Measurements from ENCODE around the gene EML6.

GRCh38 chr2:55001716-55002115 is 278.3 kb downstream of the EML6 start:
- TF ChIP-seq EZH2 (IDR thresholded peaks at IDR 0.05; ENCODE audit: borderline replicate concordance, control insufficient read depth, low read depth, low read length) (no peak), HDAC2 (IDR thresholded peaks at IDR 0.05) (no peak), USF2 (IDR thresholded peaks at IDR 0.05; ENCODE audit: borderline replicate concordance, low read depth, low read length) (no peak), YBX1 (IDR thresholded peaks at IDR 0.05) (no peak), MAX (IDR thresholded peaks at IDR 0.05; ENCODE audit: low read depth, low read length) (no peak), SREBF2 (IDR thresholded peaks at IDR 0.05; ENCODE audit: low read length) (no peak), POLR2AphosphoS5 (IDR thresholded peaks at IDR 0.05; ENCODE audit: low read length) (no peak), MTA3 (IDR thresholded peaks at IDR 0.05; ENCODE audit: borderline replicate concordance, low read length) (no peak), MYC (IDR thresholded peaks at IDR 0.05; ENCODE audit: insufficient read depth, insufficient read length, insufficient replicate concordance, low read length, severe bottlenecking) (no peak), POLR2A (IDR thresholded peaks at IDR 0.05; ENCODE audit: low read depth, low read length) (no peak), CHD2 (IDR thresholded peaks at IDR 0.05; ENCODE audit: borderline replicate concordance, low read depth, low read length) (no peak)
- TF ChIP-seq, protein P1, sequence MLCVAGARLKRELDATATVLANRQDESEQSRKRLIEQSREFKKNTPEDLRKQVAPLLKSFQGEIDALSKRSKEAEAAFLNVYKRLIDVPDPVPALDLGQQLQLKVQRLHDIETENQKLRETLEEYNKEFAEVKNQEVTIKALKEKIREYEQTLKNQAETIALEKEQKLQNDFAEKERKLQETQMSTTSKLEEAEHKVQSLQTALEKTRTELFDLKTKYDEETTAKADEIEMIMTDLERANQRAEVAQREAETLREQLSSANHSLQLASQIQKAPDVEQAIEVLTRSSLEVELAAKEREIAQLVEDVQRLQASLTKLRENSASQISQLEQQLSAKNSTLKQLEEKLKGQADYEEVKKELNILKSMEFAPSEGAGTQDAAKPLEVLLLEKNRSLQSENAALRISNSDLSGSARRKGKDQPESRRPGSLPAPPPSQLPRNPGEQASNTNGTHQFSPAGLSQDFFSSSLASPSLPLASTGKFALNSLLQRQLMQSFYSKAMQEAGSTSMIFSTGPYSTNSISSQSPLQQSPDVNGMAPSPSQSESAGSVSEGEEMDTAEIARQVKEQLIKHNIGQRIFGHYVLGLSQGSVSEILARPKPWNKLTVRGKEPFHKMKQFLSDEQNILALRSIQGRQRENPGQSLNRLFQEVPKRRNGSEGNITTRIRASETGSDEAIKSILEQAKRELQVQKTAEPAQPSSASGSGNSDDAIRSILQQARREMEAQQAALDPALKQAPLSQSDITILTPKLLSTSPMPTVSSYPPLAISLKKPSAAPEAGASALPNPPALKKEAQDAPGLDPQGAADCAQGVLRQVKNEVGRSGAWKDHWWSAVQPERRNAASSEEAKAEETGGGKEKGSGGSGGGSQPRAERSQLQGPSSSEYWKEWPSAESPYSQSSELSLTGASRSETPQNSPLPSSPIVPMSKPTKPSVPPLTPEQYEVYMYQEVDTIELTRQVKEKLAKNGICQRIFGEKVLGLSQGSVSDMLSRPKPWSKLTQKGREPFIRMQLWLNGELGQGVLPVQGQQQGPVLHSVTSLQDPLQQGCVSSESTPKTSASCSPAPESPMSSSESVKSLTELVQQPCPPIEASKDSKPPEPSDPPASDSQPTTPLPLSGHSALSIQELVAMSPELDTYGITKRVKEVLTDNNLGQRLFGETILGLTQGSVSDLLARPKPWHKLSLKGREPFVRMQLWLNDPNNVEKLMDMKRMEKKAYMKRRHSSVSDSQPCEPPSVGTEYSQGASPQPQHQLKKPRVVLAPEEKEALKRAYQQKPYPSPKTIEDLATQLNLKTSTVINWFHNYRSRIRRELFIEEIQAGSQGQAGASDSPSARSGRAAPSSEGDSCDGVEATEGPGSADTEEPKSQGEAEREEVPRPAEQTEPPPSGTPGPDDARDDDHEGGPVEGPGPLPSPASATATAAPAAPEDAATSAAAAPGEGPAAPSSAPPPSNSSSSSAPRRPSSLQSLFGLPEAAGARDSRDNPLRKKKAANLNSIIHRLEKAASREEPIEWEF (IDR thresholded peaks at IDR 0.05; ENCODE audit: insufficient replicate concordance, low read depth, low read length), result no peak
- TF ChIP-seq, protein P2, sequence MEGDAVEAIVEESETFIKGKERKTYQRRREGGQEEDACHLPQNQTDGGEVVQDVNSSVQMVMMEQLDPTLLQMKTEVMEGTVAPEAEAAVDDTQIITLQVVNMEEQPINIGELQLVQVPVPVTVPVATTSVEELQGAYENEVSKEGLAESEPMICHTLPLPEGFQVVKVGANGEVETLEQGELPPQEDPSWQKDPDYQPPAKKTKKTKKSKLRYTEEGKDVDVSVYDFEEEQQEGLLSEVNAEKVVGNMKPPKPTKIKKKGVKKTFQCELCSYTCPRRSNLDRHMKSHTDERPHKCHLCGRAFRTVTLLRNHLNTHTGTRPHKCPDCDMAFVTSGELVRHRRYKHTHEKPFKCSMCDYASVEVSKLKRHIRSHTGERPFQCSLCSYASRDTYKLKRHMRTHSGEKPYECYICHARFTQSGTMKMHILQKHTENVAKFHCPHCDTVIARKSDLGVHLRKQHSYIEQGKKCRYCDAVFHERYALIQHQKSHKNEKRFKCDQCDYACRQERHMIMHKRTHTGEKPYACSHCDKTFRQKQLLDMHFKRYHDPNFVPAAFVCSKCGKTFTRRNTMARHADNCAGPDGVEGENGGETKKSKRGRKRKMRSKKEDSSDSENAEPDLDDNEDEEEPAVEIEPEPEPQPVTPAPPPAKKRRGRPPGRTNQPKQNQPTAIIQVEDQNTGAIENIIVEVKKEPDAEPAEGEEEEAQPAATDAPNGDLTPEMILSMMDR (IDR thresholded peaks at IDR 0.05 in 2 of 3, conservative IDR thresholded peaks at IDR 0.05 in 1 of 3; ENCODE audit: control insufficient read depth in 2 of 3, extremely low read depth in 1 of 3, insufficient read depth in 1 of 3, low read depth in 3 of 3, low read length in 3 of 3), result no peak
- TF ChIP-seq, protein P3, sequence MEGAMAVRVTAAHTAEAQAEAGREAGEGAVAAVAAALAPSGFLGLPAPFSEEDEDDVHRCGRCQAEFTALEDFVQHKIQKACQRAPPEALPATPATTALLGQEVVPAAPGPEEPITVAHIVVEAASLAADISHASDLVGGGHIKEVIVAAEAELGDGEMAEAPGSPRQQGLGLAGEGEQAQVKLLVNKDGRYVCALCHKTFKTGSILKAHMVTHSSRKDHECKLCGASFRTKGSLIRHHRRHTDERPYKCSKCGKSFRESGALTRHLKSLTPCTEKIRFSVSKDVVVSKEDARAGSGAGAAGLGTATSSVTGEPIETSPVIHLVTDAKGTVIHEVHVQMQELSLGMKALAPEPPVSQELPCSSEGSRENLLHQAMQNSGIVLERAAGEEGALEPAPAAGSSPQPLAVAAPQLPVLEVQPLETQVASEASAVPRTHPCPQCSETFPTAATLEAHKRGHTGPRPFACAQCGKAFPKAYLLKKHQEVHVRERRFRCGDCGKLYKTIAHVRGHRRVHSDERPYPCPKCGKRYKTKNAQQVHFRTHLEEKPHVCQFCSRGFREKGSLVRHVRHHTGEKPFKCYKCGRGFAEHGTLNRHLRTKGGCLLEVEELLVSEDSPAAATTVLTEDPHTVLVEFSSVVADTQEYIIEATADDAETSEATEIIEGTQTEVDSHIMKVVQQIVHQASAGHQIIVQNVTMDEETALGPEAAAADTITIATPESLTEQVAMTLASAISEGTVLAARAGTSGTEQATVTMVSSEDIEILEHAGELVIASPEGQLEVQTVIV (IDR thresholded peaks at IDR 0.05; ENCODE audit: borderline replicate concordance, partially characterized antibody), result no peak

Measured in GM12878 (cell line).